Right lobe of liver (tissue), 6 donors: Measurements from ENCODE around the gene PTS. TPM values are rescaled to one million over a fixed set of nuclear protein-coding genes. Genes with fewer than 3 reads are reported as not detected.
"Not testable (repeated sequence)": the region's sequence is repeated elsewhere in the genome, so short reads cannot be mapped to it uniquely, and the experiment has no call there.

Experiments
- ATAC-seq, 4 donors: fragments of 200-7000 bp; cut with Tn5 transposase; one replicate each; pipeline ENCODE4 v1.9.1; 2020; ENCODE audit warnings: mild to moderate bottlenecking in 4 of 4, moderate library complexity in 4 of 4
- DNase-seq, 3 donors: peaks; one replicate each; pipeline ENCODE4 v3.0.0-alpha.2; 2020
- H3K27ac ChIP-seq, 3 donors: fragments of 200-600 bp; one replicate each; pipeline ENCODE4 v1.8.0; 2022
- H3K27me3 ChIP-seq, 2 donors: fragments of 200-600 bp; one replicate each; pipeline ENCODE4 v1.8.0; 2022
- H3K36me3 ChIP-seq, 4 donors: fragments of 200-600 bp; sonication (generic) in 1 of 4; one replicate each; pipeline versions ENCODE4 v1.5.1 to v1.8.0; 2017 to 2022; ENCODE audit warnings: control low read depth in 1 of 4
- H3K4me1 ChIP-seq, 4 donors: fragments of 200-600 bp; sonication (generic) in 1 of 4; one replicate each; pipeline versions ENCODE4 v1.5.1 to v1.8.0; 2017 to 2022; ENCODE audit warnings: control low read depth in 1 of 4
- H3K4me3 ChIP-seq, 3 donors: fragments of 200-600 bp; one replicate each; pipeline ENCODE4 v1.8.0; 2022
- H3K9me3 ChIP-seq, 4 donors: fragments of 200-600 bp; sonication (generic) in 1 of 4; one replicate each; pipeline versions ENCODE4 v1.5.1 to v1.8.0; 2017 to 2022; ENCODE audit warnings: control low read depth in 1 of 4
- CTCF ChIP-seq, 4 donors: fragments of 200-600 bp in 3 of 4; fragments of 450-650 bp in 1 of 4; IDR thresholded peaks; one replicate each; pipeline versions ENCODE4 v1.5.1 to v1.8.0; 2016 to 2022; ENCODE audit warnings: antibody characterized with exemption in 4 of 4, mild to moderate bottlenecking in 2 of 4
- POLR2A ChIP-seq: fragments of 450-650 bp; IDR thresholded peaks from one replicate; pipeline ENCODE4 v1.6.1; 2017; ENCODE audit warnings: antibody characterized with exemption, mild to moderate bottlenecking
- WGBS: methylation state at CpG from one replicate; pipeline ENCODE4 v1.1.6; 2018; ENCODE audit warnings: low coverage, low lambda C conversion rate; ENCODE audit not compliant: insufficient coverage; ENCODE audit errors: missing lambda C conversion rate; 5-methylcytosine and 5-hydroxymethylcytosine counted together
- intact Hi-C, 2 donors: fragments of 100-400 bp; cut with DNase I; formaldehyde crosslinking; loops; one replicate each; pipeline versions ENCODE4 v1.11.2 to v1.14.1; 2022
- total RNA-seq, 6 experiments: library from RNA; depleted of rRNA in 2 of 6; stranded (reverse); fragments of >200 nt in 2 of 6; fragmentation: NEBNext Ultra II Directional in 3 of 6; extraction: Animal tissue kit (Norgen Biotek cat#: 25700) in 3 of 6; gene quantifications; one replicate each; pipeline versions ENCODE4 v1.1.0 to v1.2.4, GENCODE V29; 2016 to 2023
- donor health status: DM: no; HTN: yes; CAD: no.
- donor health status: DM: no; HTN: no; CAD: no.
- donor health status: DM: no; HTN: no; CAD: no.
- donor health status: DM: no; HTN: yes; CAD: no.
- donor health status: DM: no; HTN: yes; CAD: no.

Gene PTS
- total RNA-seq, 6 experiments from 2014 or later = 37.8 to 66.9 (median 55.4) TPM

DNA sequence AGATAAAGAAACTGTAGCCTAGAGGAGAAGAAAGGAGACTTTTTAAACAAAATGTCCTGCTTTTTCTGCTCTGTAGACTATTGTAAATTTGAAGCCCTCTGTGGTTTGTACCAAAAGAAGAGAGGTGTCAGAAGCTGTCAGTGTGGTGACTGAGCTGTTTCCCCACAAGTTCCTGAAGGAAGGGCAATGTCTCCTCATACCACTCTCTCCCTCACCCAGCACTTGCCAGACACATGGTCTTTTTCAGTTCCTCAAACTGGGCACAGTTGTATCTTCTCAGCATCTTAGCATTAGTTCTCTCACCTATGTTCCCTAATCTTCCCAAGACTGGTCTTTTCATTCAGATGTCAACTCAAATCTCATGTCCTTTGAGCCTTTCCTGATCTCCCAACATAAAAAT, 46.6 kb upstream of the PTS start:
- no peaks in the 10 kb centered on the region for H3K27me3 ChIP-seq
- TF ChIP-seq CTCF (IDR thresholded peaks at IDR 0.05) (no peak), POLR2A (no peak)
- H3K9me3 ChIP-seq = no peaks in the 10 kb centered on the region
- H3K4me1 ChIP-seq = no peaks in the 10 kb centered on the region
- no peak for DNase-seq
- intact Hi-C loops = no loop called here
- no peak overlapping the region for H3K4me3 ChIP-seq
- ATAC-seq = peak in 2 of 4 donors; percentile 3 to 11
- H3K36me3 ChIP-seq = peaks cover 0 to 9% (median 2%) of the 10 kb centered on the region in 4 donors
- H3K27ac ChIP-seq = no peak overlapping the region

- DNase-seq = no peak
- no peaks in the 10 kb centered on the region for H3K9me3 ChIP-seq
- 54% methylated on average over 1 of the region's 1 CpG for WGBS
- no peak overlapping the region for H3K27ac ChIP-seq
- H3K4me1 ChIP-seq = peaks cover 0 to 3% (median 0%) of the 10 kb centered on the region in 4 donors
- H3K4me3 ChIP-seq = no peak overlapping the region
- intact Hi-C loops = no loop called here
- ATAC-seq = no peak
- H3K27me3 ChIP-seq = no peaks in the 10 kb centered on the region
- peaks cover 0 to 9% (median 2%) of the 10 kb centered on the region in 4 donors for H3K36me3 ChIP-seq
- TF ChIP-seq CTCF (IDR thresholded peaks at IDR 0.05) (no peak), POLR2A (no peak)
Measured at GRCh38 chr11:112182867-112183266, 43.4 kb upstream of the PTS start.

DNA sequence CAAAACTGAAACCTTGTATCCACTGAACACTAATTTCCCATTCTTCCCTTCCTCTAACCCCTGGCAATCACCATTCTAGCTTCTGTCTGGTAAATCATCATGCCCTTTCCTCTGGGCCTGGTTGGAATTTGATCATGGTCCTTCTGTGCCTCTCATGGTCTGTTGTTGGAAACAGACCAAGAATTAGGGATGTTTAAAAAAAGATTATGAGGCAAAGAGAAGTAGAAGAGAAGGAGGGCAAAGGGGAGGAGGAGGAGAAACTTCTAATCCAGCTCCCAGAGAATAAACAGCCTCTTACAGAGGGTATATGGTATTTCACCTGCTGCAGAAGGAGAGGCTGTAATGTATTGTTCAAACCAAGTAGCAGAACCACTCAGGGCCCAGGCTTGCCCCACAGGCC, 40.3 kb upstream of the PTS start:
- H3K4me1 ChIP-seq = peaks cover 0 to 3% (median 0%) of the 10 kb centered on the region in 4 donors
- H3K27me3 ChIP-seq = no peaks in the 10 kb centered on the region
- no peaks in the 10 kb centered on the region for H3K36me3 ChIP-seq
- H3K4me3 ChIP-seq = no peak overlapping the region
- H3K9me3 ChIP-seq = no peaks in the 10 kb centered on the region
- no peak for TF ChIP-seq POLR2A
- TF ChIP-seq CTCF (IDR thresholded peaks at IDR 0.05) = no peak
- ATAC-seq (no peak), DNase-seq (no peak)
- intact Hi-C loops = no loop called here
- H3K27ac ChIP-seq = no peak overlapping the region

- Histone ChIP-seq H3K4me1 (peaks cover 0 to 3% (median 0%) of the 10 kb centered on the region in 4 donors), H3K36me3 (no peaks in the 10 kb centered on the region), H3K4me3 (no peak overlapping the region), H3K9me3 (no peaks in the 10 kb centered on the region), H3K27ac (no peak overlapping the region), H3K27me3 (no peaks in the 10 kb centered on the region)
- ATAC-seq (no peak), DNase-seq (no peak)
- TF ChIP-seq CTCF (IDR thresholded peaks at IDR 0.05) (no peak), POLR2A (no peak)
- intact Hi-C loops = no loop called here
Measured at GRCh38 chr11:112186304-112186703, 39.9 kb upstream of the PTS start.

DNA sequence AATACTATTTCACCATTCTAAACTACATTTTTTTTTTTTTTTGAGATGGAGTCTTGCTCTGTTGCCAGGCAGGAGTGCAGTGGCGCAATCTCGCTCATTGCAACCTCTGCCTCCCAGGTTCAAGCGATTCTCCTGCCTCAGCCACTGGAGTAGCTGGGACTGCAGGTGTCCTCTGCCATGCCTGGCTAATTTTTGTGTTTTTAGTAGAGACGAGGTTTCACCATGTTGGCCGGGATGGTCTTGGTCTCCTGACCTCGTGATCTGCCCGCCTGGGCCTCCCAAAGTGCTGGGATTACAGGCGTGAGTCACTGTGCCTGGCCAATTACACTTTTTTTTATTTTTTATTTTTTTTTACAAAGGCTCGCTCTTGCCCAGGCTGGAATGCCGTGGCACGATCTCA, 31.1 kb upstream of the PTS start:
- Histone ChIP-seq H3K36me3 (peaks cover 0 to 20% (median 0%) of the 10 kb centered on the region in 4 donors), H3K4me1 (peaks cover 0 to 26% (median 0%) of the 10 kb centered on the region in 4 donors), H3K27ac (peak overlapping the region in 2 of 3 donors; percentile 8 to 49)
- WGBS = 34% methylated on average over 10 of the region's 11 CpGs
- H3K9me3 ChIP-seq, H3K27me3 ChIP-seq, H3K4me3 ChIP-seq, intact Hi-C loops: not testable (repeated sequence)
- ATAC-seq (peak; percentile 48 to 80 (median 68)), DNase-seq (peak in 1 of 3 donors; percentile 59)
- TF ChIP-seq POLR2A = peak; percentile 39
